Activated naive CD4-positive, alpha-beta T cell treated with Interleukin-2 at 50 U/mL for 16 hours (primary cell): ENCODE measurements around the gene LYRM7.

ENCODE experiments used
- DNase-seq: peaks from one replicate; pipeline ENCODE4 v3.0.0-alpha.2; 2020

LYRM7 gene

GRCh38 chr5:131221888-131222287 lies 51.1 kb downstream of the LYRM7 start:
- DNase-seq, result no peak

GRCh38 chr5:131222731-131223130 lies 52.0 kb downstream of the LYRM7 start:
- DNase-seq, result no peak

- no peak for DNase-seq
These were observed 53.1 kb downstream of the LYRM7 start for GRCh38 chr5:131223751-131224386.

GRCh38 chr5:131224387-131225201 lies 53.9 kb downstream of the LYRM7 start:
- DNase-seq, result no peak

- DNase-seq, result no peak
These were observed 54.7 kb downstream of the LYRM7 start for GRCh38 chr5:131225282-131225974.

- DNase-seq, result no peak
These were observed 56.2 kb downstream of the LYRM7 start for GRCh38 chr5:131226899-131227298.

GRCh38 chr5:131228646-131229045 lies 57.9 kb downstream of the LYRM7 start:
- DNase-seq, result no peak

GRCh38 chr5:131229623-131230022 lies 58.9 kb downstream of the LYRM7 start:
- DNase-seq, result no peak

GRCh38 chr5:131230406-131230805 lies 59.7 kb downstream of the LYRM7 start:
- no peak for DNase-seq

- DNase-seq, result no peak
These were observed 68.9 kb downstream of the LYRM7 start for GRCh38 chr5:131239686-131240085.

- DNase-seq, result no peak
These were observed 72.0 kb downstream of the LYRM7 start for GRCh38 chr5:131242728-131243255.

- DNase-seq, result no peak
These were observed 74.6 kb downstream of the LYRM7 start for GRCh38 chr5:131245312-131245711.

- no peak for DNase-seq
These were observed 75.2 kb downstream of the LYRM7 start for GRCh38 chr5:131245948-131246347.

GRCh38 chr5:131246504-131246903 lies 75.8 kb downstream of the LYRM7 start:
- DNase-seq, result no peak

- DNase-seq, result no peak
These were observed 80.2 kb downstream of the LYRM7 start for GRCh38 chr5:131250751-131251475.

GRCh38 chr5:131252824-131253171 lies 82.1 kb downstream of the LYRM7 start:
- peak; percentile 78 for DNase-seq

GRCh38 chr5:131254025-131254424 lies 83.3 kb downstream of the LYRM7 start:
- peak; percentile 31 for DNase-seq

- DNase-seq, result no peak
These were observed 84.0 kb downstream of the LYRM7 start for GRCh38 chr5:131254741-131255140.
